HL-60/S4 (cell line): ENCODE data around the gene COX7B2.

Experiments used
- in situ Hi-C: fragments of 300-500 bp; cut with MboI; formaldehyde crosslinking; loops from 2 replicates; pipeline ENCODE4 v1.14.3; 2022; ENCODE audit warnings: low sequenced_read_pairs

COX7B2 gene

GRCh38 chr4:46900082-46900481 lies 9.0 kb downstream of the COX7B2 start:
- in situ Hi-C loops = no loop called here

- in situ Hi-C loops = no loop called here
Measured at GRCh38 chr4:46894826-46895225, 14.2 kb downstream of the COX7B2 start.

- in situ Hi-C loops = no loop called here
Measured at GRCh38 chr4:46890056-46890455, 19.0 kb downstream of the COX7B2 start.

GRCh38 chr4:46889410-46889809 lies 19.6 kb downstream of the COX7B2 start:
- in situ Hi-C loops = no loop called here

- in situ Hi-C loops = no loop called here
Measured at GRCh38 chr4:46886711-46887110, 22.3 kb downstream of the COX7B2 start.

- in situ Hi-C loops = no loop called here
Measured at GRCh38 chr4:46878641-46879040, 30.4 kb downstream of the COX7B2 start.

GRCh38 chr4:46874811-46875210 lies 34.2 kb downstream of the COX7B2 start:
- in situ Hi-C loops = no loop called here

GRCh38 chr4:46870411-46870810 lies 38.6 kb downstream of the COX7B2 start:
- in situ Hi-C loops = no loop called here

- in situ Hi-C loops = no loop called here
Measured at GRCh38 chr4:46856333-46856732, 52.7 kb downstream of the COX7B2 start.

GRCh38 chr4:46852800-46853199 lies 56.2 kb downstream of the COX7B2 start:
- in situ Hi-C loops = no loop called here

- in situ Hi-C loops = no loop called here
Measured at GRCh38 chr4:46850026-46850425, 59.0 kb downstream of the COX7B2 start.

GRCh38 chr4:46844325-46844917 lies 64.6 kb downstream of the COX7B2 start:
- in situ Hi-C loops = no loop called here

GRCh38 chr4:46839128-46839527 lies 69.9 kb downstream of the COX7B2 start:
- in situ Hi-C loops = no loop called here

- in situ Hi-C loops = no loop called here
Measured at GRCh38 chr4:46837639-46838038, 71.4 kb downstream of the COX7B2 start.

- in situ Hi-C loops = no loop called here
Measured at GRCh38 chr4:46836584-46836983, 72.5 kb downstream of the COX7B2 start.

- in situ Hi-C loops = no loop called here
Measured at GRCh38 chr4:46830971-46831454, 78.0 kb downstream of the COX7B2 start.

- in situ Hi-C loops = no loop called here
Measured at GRCh38 chr4:46820154-46820553, 88.9 kb downstream of the COX7B2 start.

GRCh38 chr4:46819095-46819494 lies 90.0 kb downstream of the COX7B2 start:
- in situ Hi-C loops = no loop called here

GRCh38 chr4:46818604-46819003 lies 90.4 kb downstream of the COX7B2 start:
- in situ Hi-C loops = no loop called here

GRCh38 chr4:46817806-46818205 lies 91.2 kb downstream of the COX7B2 start:
- in situ Hi-C loops = no loop called here

- in situ Hi-C loops = no loop called here
Measured at GRCh38 chr4:46804781-46805413, 104.1 kb downstream of the COX7B2 start.

- in situ Hi-C loops = no loop called here
Measured at GRCh38 chr4:46793036-46793435, 116.0 kb downstream of the COX7B2 start.
